Skin of body (tissue), 1 donor: ENCODE results near the gene SAMD14. TPM values are rescaled to one million over a fixed set of nuclear protein-coding genes. Genes with fewer than 3 reads are reported as not detected.

Experiments used
- total RNA-seq: library from RNA; depleted of rRNA; stranded (reverse); fragments of >200 nt; gene quantifications from one replicate; pipeline ENCODE4 v1.2.3, GENCODE V29; 2014

SAMD14 gene
- total RNA-seq, 1 donor from 2014 or later: 1.4 TPM

Other genes with a start within 250 kb of the SAMD14 start
- gene DLX4, start 161.0 kb downstream of the SAMD14 start, total RNA-seq: 2.3 TPM
- 20.3 TPM for gene DLX3, start 134.9 kb downstream of the SAMD14 start, total RNA-seq
- gene ITGA3, start 74.0 kb downstream of the SAMD14 start, total RNA-seq: 37.2 TPM
- gene PDK2, start 34.8 kb downstream of the SAMD14 start, total RNA-seq: 10.3 TPM
- 19.7 TPM for gene PPP1R9B, start 20.5 kb upstream of the SAMD14 start, total RNA-seq
- gene SGCA, start 35.8 kb upstream of the SAMD14 start, total RNA-seq: 14.6 TPM
- gene COL1A1, start 71.5 kb upstream of the SAMD14 start, total RNA-seq: 5,022 TPM
- gene TMEM92, start 144.3 kb upstream of the SAMD14 start, total RNA-seq: 0.20 TPM
- gene XYLT2, start 216.0 kb upstream of the SAMD14 start, total RNA-seq: 17.7 TPM
- gene MRPL27, start 243.0 kb upstream of the SAMD14 start, total RNA-seq: 42.3 TPM
- gene EME1, start 243.1 kb upstream of the SAMD14 start, total RNA-seq: 3.6 TPM